ENCODE data around the gene CPEB1. TPM values are rescaled to one million over a fixed set of nuclear protein-coding genes. Genes with fewer than 3 reads are reported as not detected.

Gene CPEB1
- total RNA-seq, 1 donor from 2014 or later = 1.9 TPM

- DNase-seq (ENCODE audit: missing footprints) (no peak), ATAC-seq (no peak)
- intact Hi-C loops (cut with DNase I) = loop anchor here (10.0 kb wide), 1 partner anchor 588 kb away; no protein-coding TSS in a partner anchor
Observed at GRCh38 chr15:82556315-82557035, 90.7 kb downstream of the CPEB1 start.

DNA sequence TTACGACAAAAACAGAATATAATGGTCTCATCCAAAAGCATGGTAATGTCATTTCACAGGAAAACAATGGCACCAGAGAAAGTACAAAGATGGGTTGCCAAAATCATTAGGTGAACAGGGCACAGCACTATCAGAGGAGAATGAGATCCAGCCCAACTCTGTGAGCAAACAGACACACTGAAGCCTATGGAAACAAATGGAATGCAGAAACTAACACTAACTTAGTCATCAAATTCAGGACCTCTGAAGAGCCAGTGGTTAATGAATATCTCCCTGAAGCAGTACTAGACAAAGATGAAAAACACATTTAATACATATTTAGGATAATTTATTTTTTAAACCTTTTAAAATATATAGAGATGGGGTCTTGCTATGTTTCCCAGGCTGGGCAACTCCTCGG, 92.3 kb downstream of the CPEB1 start:
- intact Hi-C loops (cut with DNase I) = loop anchor here (10.0 kb wide), 1 partner anchor 590 kb away; no protein-coding TSS in a partner anchor
- ATAC-seq (no peak), DNase-seq (ENCODE audit: missing footprints) (no peak)

DNA sequence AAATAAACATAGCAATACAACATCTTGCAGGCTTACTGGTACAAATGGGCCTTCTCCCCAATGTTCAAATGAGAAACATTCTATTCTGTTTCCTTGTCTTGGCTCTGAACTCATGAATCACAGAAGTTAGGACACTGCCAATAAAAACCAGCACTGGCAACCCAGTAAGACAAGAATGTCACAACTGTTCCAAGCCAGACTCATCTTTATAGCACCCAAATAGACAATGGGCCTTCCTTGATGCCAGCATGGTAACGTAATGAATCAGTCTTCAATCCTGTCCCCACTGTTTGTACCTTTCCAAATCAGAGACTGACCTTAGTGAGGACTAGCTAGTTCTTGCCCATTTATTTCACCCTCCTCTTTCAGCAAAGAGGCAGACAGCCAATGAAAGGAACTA, 92.8 kb downstream of the CPEB1 start:
- intact Hi-C loops (cut with DNase I) = loop anchor here (10.0 kb wide), 1 partner anchor 590 kb away; no protein-coding TSS in a partner anchor
- no peak for ATAC-seq
- no peak for DNase-seq (ENCODE audit: missing footprints)

DNA sequence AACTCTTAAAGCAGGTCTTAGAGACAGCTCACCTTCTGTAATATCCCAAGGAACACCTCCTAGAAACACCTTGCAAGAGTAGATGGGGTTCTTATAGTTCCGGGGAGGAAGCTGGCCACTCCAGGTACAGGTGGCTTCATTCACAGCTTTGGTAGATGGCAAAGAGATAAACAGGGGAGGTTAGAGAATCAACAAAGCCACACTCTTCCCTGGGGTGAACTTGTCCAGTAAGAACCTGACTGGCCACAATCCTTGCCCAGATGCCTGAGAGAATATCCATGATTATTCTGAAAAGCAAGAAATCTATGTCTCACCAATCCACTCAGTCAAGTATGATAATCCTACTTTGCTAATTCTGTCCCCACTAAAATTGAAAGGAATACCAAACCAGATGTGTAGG, 93.3 kb downstream of the CPEB1 start:
- no peak for ATAC-seq
- intact Hi-C loops (cut with DNase I) = loop anchor here (10.0 kb wide), 1 partner anchor 591 kb away; no protein-coding TSS in a partner anchor

DNA sequence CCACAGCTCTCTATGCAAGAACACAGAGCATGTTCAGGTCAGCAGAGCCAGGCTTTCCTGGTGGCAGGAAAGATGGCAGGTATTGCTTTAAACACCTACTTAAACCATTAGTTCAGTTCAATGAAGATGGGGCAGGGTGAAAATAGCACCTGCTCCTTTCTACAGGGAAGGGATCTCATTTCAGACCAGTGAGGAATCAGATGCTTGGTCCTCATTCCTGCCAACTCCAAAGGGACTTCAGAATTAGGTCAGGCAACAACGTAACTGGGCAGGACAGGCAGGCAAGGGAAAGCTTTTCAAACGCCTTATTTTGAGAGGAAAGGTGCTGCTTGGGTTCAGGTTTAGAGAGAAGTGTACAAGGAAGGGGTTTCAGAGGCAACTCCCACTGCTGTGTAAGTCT, 94.3 kb downstream of the CPEB1 start:
- DNase-seq (ENCODE audit: missing footprints) = no peak

More for the DNA sequence above, 93.3 kb downstream of the CPEB1 start:
- no peak for DNase-seq (ENCODE audit: missing footprints)

DNA sequence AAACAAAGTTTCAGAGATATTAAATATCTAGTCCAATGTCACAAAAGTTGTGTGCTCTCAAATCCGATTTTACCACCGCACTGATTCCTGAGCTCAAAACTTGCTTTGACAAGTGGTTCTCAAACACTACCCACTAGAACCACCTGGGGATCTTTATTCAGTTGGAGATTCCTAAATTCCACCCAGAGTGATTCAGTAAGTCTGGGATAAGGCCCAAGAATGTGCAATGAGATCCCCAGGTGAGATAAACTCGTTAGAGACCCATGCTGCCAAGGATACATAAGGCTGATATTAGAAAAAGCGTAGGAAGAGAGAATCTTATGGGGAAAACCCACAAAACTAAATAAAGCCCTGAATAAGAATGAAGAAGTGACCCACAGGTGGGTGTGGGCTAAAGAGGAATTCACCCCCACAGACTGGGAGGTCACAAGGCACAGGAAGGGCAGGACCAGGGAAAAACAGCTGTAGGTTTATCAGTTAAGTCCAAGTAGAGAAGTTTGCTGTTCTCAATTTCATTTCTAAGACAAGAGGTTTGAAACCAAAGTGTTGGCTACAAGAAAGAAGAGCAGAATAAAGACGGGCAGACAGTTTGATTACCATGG, 95.4 kb downstream of the CPEB1 start:
- DNase-seq (ENCODE audit: missing footprints) (no peak), ATAC-seq (no peak)
- intact Hi-C loops (cut with DNase I) = loop anchor here (10.0 kb wide), 1 partner anchor 593 kb away; no protein-coding TSS in a partner anchor

More for the DNA sequence above, 94.3 kb downstream of the CPEB1 start:
- no peak for ATAC-seq
- intact Hi-C loops (cut with DNase I) = loop anchor here (10.0 kb wide), 1 partner anchor 592 kb away; no protein-coding TSS in a partner anchor

- DNase-seq (ENCODE audit: missing footprints) (no peak), ATAC-seq (no peak)
- intact Hi-C loops (cut with DNase I) = no loop called here
Observed at GRCh38 chr15:82549199-82549665, 97.9 kb downstream of the CPEB1 start.

DNA sequence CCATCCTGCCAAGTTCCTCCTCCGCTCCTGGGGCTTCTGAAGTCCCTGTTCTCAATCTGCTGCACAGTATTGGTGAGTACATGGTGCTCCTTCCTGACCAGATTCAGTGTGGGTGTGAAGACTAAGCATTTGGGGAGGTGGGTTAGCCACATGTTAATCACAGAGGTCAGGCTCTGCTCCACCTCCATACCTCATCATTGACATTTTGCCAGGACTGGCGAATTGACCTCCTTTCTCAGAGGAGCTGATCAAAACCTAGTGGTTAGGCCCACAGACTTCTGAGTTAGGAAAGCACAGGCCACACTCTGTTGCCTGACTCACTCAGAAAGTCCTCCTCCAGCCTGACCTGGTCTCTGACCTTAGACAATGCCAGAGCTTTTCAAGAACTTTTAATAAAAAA, 98.5 kb downstream of the CPEB1 start:
- no peak for ATAC-seq
- DNase-seq (ENCODE audit: missing footprints) = no peak
- intact Hi-C loops (cut with DNase I) = no loop called here

- DNase-seq (ENCODE audit: missing footprints) (no peak), ATAC-seq (no peak)
- intact Hi-C loops (cut with DNase I) = no loop called here
Observed at GRCh38 chr15:82545478-82545877, 101.7 kb downstream of the CPEB1 start.

- ATAC-seq = no peak
- DNase-seq (ENCODE audit: missing footprints) = no peak
- intact Hi-C loops (cut with DNase I) = no loop called here
Observed at GRCh38 chr15:82545002-82545401, 102.2 kb downstream of the CPEB1 start.

- ATAC-seq (no peak), DNase-seq (ENCODE audit: missing footprints) (no peak)
- intact Hi-C loops (cut with DNase I) = loop anchor here (5.0 kb wide), 1 partner anchor 208 kb away; no protein-coding TSS in a partner anchor
Observed at GRCh38 chr15:82544431-82544830, 102.7 kb downstream of the CPEB1 start.

- DNase-seq (ENCODE audit: missing footprints) (no peak), ATAC-seq (no peak)
- intact Hi-C loops (cut with DNase I) = loop anchor here (5.0 kb wide), 1 partner anchor 209 kb away; no protein-coding TSS in a partner anchor
Observed at GRCh38 chr15:82543160-82543559, 104.0 kb downstream of the CPEB1 start.

DNA sequence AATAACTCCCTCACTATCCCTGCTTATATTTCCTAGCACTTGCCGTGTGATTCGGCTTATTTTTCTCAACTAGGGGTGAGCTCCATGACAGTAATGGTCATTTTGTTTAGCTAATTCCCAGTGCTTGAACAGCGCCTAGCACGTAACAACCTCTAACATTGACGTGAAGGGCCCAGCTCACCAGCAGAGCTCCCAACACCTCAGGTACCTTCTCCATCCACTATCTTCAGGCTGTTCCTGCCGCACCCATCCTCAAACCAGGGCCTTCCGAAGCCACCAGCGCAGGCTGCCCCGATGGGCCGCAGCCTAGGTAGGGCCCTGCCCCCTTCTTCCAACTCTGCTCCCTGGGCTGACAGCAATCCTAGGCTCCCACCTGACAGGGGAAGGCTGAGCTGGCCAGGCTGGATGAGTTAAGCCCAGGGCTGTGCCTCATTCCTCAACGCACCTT, 106.2 kb downstream of the CPEB1 start:
- DNase-seq (ENCODE audit: missing footprints) = no peak
- intact Hi-C loops (cut with DNase I) = loop anchor here (5.0 kb wide), 1 partner anchor 211 kb away; no protein-coding TSS in a partner anchor
- no peak for ATAC-seq

GRCh38 chr15:82540055-82540983, 106.8 kb downstream of the CPEB1 start, which contains the start of gene RPS17:
Gene RPS17, minus strand, starts transcription at chr15:82540457. Its CDS starts 29 bp downstream, at chr15:82540428.
- ATAC-seq = peak; percentile 99
- intact Hi-C loops (cut with DNase I) = loop anchor here (5.0 kb wide), 1 partner anchor 212 kb away; no protein-coding TSS in a partner anchor

DNA sequence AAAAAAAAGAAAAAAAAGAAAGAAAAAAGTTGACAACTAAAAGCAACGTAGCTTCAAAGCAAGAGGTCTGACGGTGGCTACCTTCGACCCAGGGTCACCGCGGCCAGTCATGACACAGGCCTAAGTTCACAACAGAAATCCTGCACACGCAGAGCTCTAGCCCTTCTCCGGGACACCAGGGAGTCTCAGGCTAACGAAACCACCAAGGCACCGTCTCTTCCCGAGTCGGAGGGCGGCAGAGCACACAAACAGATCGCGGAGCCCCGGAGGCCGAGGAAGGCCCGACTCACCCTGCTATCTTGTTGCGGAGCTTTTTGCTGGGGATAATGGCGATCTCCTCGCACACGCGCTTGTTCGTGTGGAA, 107.5 kb downstream of the CPEB1 start:
- ATAC-seq (no peak), DNase-seq (ENCODE audit: missing footprints) (no peak)
- intact Hi-C loops (cut with DNase I) = loop anchor here (5.0 kb wide), 1 partner anchor 213 kb away; no protein-coding TSS in a partner anchor

More at GRCh38 chr15:82540055-82540983, 106.8 kb downstream of the CPEB1 start, which contains the start of gene RPS17:
- peak; percentile 98 for DNase-seq (ENCODE audit: missing footprints)

- ATAC-seq (no peak), DNase-seq (ENCODE audit: missing footprints) (no peak)
- intact Hi-C loops (cut with DNase I) = no loop called here
Observed at GRCh38 chr15:82538961-82539690, 108.0 kb downstream of the CPEB1 start.

DNA sequence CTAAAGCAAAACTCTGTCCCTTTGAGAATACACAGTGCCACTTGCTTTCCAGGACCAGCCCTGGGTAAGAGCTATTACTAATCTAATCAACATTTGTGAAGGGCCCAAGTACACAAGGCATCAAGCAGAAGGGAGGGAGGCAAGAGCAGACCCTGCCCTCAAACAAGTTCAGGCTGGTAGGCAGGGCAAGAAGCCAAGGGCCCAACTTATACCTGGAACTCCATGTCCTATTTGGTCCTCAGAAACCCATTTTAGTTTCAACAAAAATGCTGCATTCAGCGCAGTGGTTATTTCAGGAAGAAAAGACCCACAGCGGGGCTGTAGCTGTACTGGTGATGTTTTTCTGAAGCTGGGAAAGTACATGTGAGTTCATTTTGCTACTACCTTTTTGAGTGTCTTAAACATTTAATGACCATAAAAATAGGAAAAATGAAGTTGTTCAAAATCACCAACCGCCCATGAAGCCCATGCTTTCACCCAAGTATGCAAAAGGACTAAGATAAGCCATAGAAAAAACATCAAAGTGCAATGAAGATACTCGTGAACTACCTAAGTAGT, 109.7 kb downstream of the CPEB1 start:
- ATAC-seq (no peak), DNase-seq (ENCODE audit: missing footprints) (no peak)
- intact Hi-C loops (cut with DNase I) = no loop called here

Data from Right ventricle myocardium inferior (tissue), 1 donor.